PC-3 (cell line): ENCODE measurements around the gene ILKAP.

ENCODE experiments used
- CTCF ChIP-seq: fragments of 300-600 bp; sonication (generic); conservative IDR thresholded peaks from 2 replicates; pipeline ENCODE4 v1.5.1; 2017; ENCODE audit warnings: antibody characterized with exemption, low read depth, mild to moderate bottlenecking, low read length
- EZH2 ChIP-seq: fragments of 300-600 bp; sonication (generic); IDR thresholded peaks from one replicate; pipeline ENCODE4 v1.6.1; 2017; ENCODE audit warnings: antibody characterized with exemption, mild to moderate bottlenecking, low read length; ENCODE audit not compliant: unreplicated experiment

- TF ChIP-seq EZH2 = no peak
- TF ChIP-seq CTCF = no peak
These were observed 34.3 kb downstream of the ILKAP start for GRCh38 chr2:238169048-238169707.
